CD4-positive, alpha-beta T cell treated with Interleukin-6 at 100 ng/mL for 8 hours (primary cell): ENCODE results near the gene TIMM8B.
"Not testable (repeated sequence)": the region's sequence is repeated elsewhere in the genome, so short reads cannot be mapped to it uniquely, and the experiment has no call there.

Source experiments
- DNase-seq: peaks from one replicate; pipeline ENCODE4 v3.0.0-alpha.2; 2020; ENCODE audit warnings: mixed read lengths, low spot score

Gene TIMM8B

GRCh38 chr11:112073941-112074811, 12.4 kb downstream of the TIMM8B start, which contains the start of the genes NKAPD1 and PIH1D2:
NKAPD1 (plus strand) TSS chr11:112074299; CDS start chr11:112075575, 1,276 bp downstream.
PIH1D2 (minus strand) TSS chr11:112074017; CDS start chr11:112073174, 843 bp downstream.
- peak; percentile 74 for DNase-seq

GRCh38 chr11:112062923-112063322, 23.6 kb downstream of the TIMM8B start:
- DNase-seq: no peak

GRCh38 chr11:112058103-112058502, 28.5 kb downstream of the TIMM8B start:
- DNase-seq: no peak

GRCh38 chr11:112057170-112057569, 29.4 kb downstream of the TIMM8B start:
- DNase-seq: no peak

GRCh38 chr11:112051768-112052167, 34.8 kb downstream of the TIMM8B start:
- DNase-seq: no peak

- DNase-seq: no peak
Measured at GRCh38 chr11:112050721-112051120, 35.8 kb downstream of the TIMM8B start.

- DNase-seq: no peak
Measured at GRCh38 chr11:112049777-112050176, 36.8 kb downstream of the TIMM8B start.

- not testable (repeated sequence) for DNase-seq
Measured at GRCh38 chr11:112048256-112048655, 38.3 kb downstream of the TIMM8B start.

- not testable (repeated sequence) for DNase-seq
Measured at GRCh38 chr11:112046647-112047046, 39.9 kb downstream of the TIMM8B start.

GRCh38 chr11:112044961-112045360, 41.6 kb downstream of the TIMM8B start:
- no peak for DNase-seq

- no peak for DNase-seq
Measured at GRCh38 chr11:112042961-112043304, 43.6 kb downstream of the TIMM8B start.

GRCh38 chr11:112042161-112042960, 44.2 kb downstream of the TIMM8B start:
- DNase-seq: no peak

- DNase-seq: no peak
Measured at GRCh38 chr11:112037527-112037926, 49.0 kb downstream of the TIMM8B start.
